ENCODE results near the gene XYLT2.

XYLT2 gene

GRCh38 chr17:50347117-50347893 lies 1.4 kb downstream of the XYLT2 start:
- WGBS = 38% methylated on average over 16 of the region's 17 CpGs

DNA sequence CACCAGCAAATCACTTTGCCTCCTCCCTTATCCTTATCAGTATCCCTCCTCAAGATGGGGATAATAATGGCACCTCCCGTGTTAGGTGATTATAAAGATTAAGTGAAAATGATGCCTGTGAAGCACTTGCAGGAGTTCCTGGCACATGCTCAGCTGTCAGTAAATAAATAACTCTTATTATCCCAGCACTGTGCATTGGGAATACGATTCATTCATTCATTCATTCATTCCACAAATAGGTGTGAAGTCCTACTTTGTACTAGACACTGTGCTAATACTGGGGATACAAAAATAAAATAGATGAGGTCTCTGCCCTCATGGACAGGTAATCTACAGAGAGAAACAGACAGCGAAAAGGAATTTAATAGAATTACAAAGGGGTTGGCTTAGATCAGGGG lies 2.0 kb downstream of the XYLT2 start:
- no peaks in the 10 kb centered on the region for H3K9me3 ChIP-seq (ENCODE audit: control insufficient read depth, low read length)
- H2BK12ac ChIP-seq (ENCODE audit: low read length in 2 of 2) = no peak overlapping the region
- H3K4ac ChIP-seq (ENCODE audit: low read depth in 1 of 2, low read length in 2 of 2) = no peak overlapping the region
- no peaks in the 10 kb centered on the region for H3K27me3 ChIP-seq (ENCODE audit: control insufficient read depth in 1 of 2, insufficient read depth in 1 of 2, low read length in 2 of 2)
- 98% methylated on average over 1 of the region's 3 CpGs for WGBS
- peak overlapping the region in 1 of 2 experiments; percentile 44 for H3K18ac ChIP-seq (ENCODE audit: low read depth in 1 of 2, low read length in 2 of 2)
- no peak overlapping the region for H4K8ac ChIP-seq (ENCODE audit: low read length)
- no peak overlapping the region for H3K4me2 ChIP-seq (ENCODE audit: low read length, poor library complexity, severe bottlenecking)
- H3K14ac ChIP-seq (ENCODE audit: low read length in 2 of 2) = no peak overlapping the region
- peaks cover 9 to 14% of the 10 kb centered on the region in 2 experiments for H3K36me3 ChIP-seq (ENCODE audit: control insufficient read depth in 1 of 2, insufficient read depth in 2 of 2, low read depth in 1 of 2, low read length in 2 of 2)
- H2BK120ac ChIP-seq (ENCODE audit: low read depth, low read length) = no peak overlapping the region
- peaks cover 31% of the 10 kb centered on the region for H3K4me1 ChIP-seq (ENCODE audit: control insufficient read depth, insufficient read depth, low read depth, low read length)
- no peak overlapping the region for H4K91ac ChIP-seq (ENCODE audit: low read length)
- H2BK15ac ChIP-seq (ENCODE audit: low read depth, poor library complexity, severe bottlenecking) = no peak overlapping the region
- peak overlapping the region; percentile 92 for H3K9ac ChIP-seq (ENCODE audit: low read length)
- no peak overlapping the region for H3K27ac ChIP-seq (ENCODE audit: low read length, poor library complexity, severe bottlenecking)
- H2AK5ac ChIP-seq (ENCODE audit: low read length, severe bottlenecking) = no peak overlapping the region
- H2AFZ ChIP-seq (ENCODE audit: low read depth, low read length) = no peak overlapping the region
- H3K4me3 ChIP-seq (ENCODE audit: insufficient read depth in 1 of 2, low read depth in 1 of 2, low read length in 2 of 2) = peak overlapping the region in 1 of 2 experiments; percentile 99
- no peak overlapping the region for H2BK5ac ChIP-seq (ENCODE audit: low read depth, low read length, poor library complexity, severe bottlenecking)
- no peak overlapping the region for H3K23ac ChIP-seq (ENCODE audit: low read length in 2 of 2)
- no peak for DNase-seq
- H3K79me1 ChIP-seq (replicated peaks; ENCODE audit: low read length, poor library complexity, severe bottlenecking) = peaks cover 39% of the 10 kb centered on the region

More at GRCh38 chr17:50347117-50347893, 1.4 kb downstream of the XYLT2 start:
- DNase-seq = no peak
- Histone ChIP-seq H4K91ac (ENCODE audit: low read length) (peak overlapping the region; percentile 65), H3K4me1 (ENCODE audit: control insufficient read depth, insufficient read depth, low read depth, low read length) (peaks cover 31% of the 10 kb centered on the region), H3K27me3 (ENCODE audit: control insufficient read depth in 1 of 2, insufficient read depth in 1 of 2, low read length in 2 of 2) (no peaks in the 10 kb centered on the region), H3K9ac (ENCODE audit: low read length) (peak overlapping the region; percentile 92), H3K4ac (ENCODE audit: low read depth in 1 of 2, low read length in 2 of 2) (peak overlapping the region; percentile 55 to 94), H3K4me2 (ENCODE audit: low read length, poor library complexity, severe bottlenecking) (peak overlapping the region; percentile 74), H3K23ac (ENCODE audit: low read length in 2 of 2) (peak overlapping the region in 1 of 2 experiments; percentile 87), H4K8ac (ENCODE audit: low read length) (no peak overlapping the region), H3K36me3 (ENCODE audit: control insufficient read depth in 1 of 2, insufficient read depth in 2 of 2, low read depth in 1 of 2, low read length in 2 of 2) (peaks cover 4 to 8% of the 10 kb centered on the region in 2 experiments), H2BK5ac (ENCODE audit: low read depth, low read length, poor library complexity, severe bottlenecking) (no peak overlapping the region), H3K4me3 (ENCODE audit: insufficient read depth in 1 of 2, low read depth in 1 of 2, low read length in 2 of 2) (peak overlapping the region; percentile 99), H3K18ac (ENCODE audit: low read depth in 1 of 2, low read length in 2 of 2) (peak overlapping the region; percentile 44 to 55), H3K14ac (ENCODE audit: low read length in 2 of 2) (peak overlapping the region in 1 of 2 experiments; percentile 94), H2AK5ac (ENCODE audit: low read length, severe bottlenecking) (peak overlapping the region; percentile 13), H2BK15ac (ENCODE audit: low read depth, poor library complexity, severe bottlenecking) (no peak overlapping the region), H3K79me1 (replicated peaks; ENCODE audit: low read length, poor library complexity, severe bottlenecking) (peaks cover 33% of the 10 kb centered on the region), H2AFZ (ENCODE audit: low read depth, low read length) (no peak overlapping the region), H2BK120ac (ENCODE audit: low read depth, low read length) (no peak overlapping the region), H2BK12ac (ENCODE audit: low read length in 2 of 2) (peak overlapping the region in 1 of 2 experiments; percentile 67), H3K9me3 (ENCODE audit: control insufficient read depth, low read length) (no peaks in the 10 kb centered on the region), H3K27ac (ENCODE audit: low read length, poor library complexity, severe bottlenecking) (no peak overlapping the region)

GRCh38 chr17:50348522-50349242 lies 2.8 kb downstream of the XYLT2 start:
- peaks cover 17 to 22% of the 10 kb centered on the region in 2 experiments for H3K36me3 ChIP-seq (ENCODE audit: control insufficient read depth in 1 of 2, insufficient read depth in 2 of 2, low read depth in 1 of 2, low read length in 2 of 2)
- WGBS = 78% methylated on average over 3 of the region's 7 CpGs
- peak overlapping the region; percentile 38 for H4K8ac ChIP-seq (ENCODE audit: low read length)
- H3K9ac ChIP-seq (ENCODE audit: low read length) = peak overlapping the region; percentile 17
- H3K18ac ChIP-seq (ENCODE audit: low read depth in 1 of 2, low read length in 2 of 2) = peak overlapping the region in 1 of 2 experiments; percentile 49
- H3K14ac ChIP-seq (ENCODE audit: low read length in 2 of 2) = peak overlapping the region in 1 of 2 experiments; percentile 9
- no peak overlapping the region for H3K27ac ChIP-seq (ENCODE audit: low read length, poor library complexity, severe bottlenecking)
- no peak overlapping the region for H3K4me2 ChIP-seq (ENCODE audit: low read length, poor library complexity, severe bottlenecking)
- no peak overlapping the region for H2BK12ac ChIP-seq (ENCODE audit: low read length in 2 of 2)
- peaks cover 31% of the 10 kb centered on the region for H3K4me1 ChIP-seq (ENCODE audit: control insufficient read depth, insufficient read depth, low read depth, low read length)
- H3K4ac ChIP-seq (ENCODE audit: low read depth in 1 of 2, low read length in 2 of 2) = no peak overlapping the region
- no peak overlapping the region for H2AFZ ChIP-seq (ENCODE audit: low read depth, low read length)
- no peak overlapping the region for H2BK15ac ChIP-seq (ENCODE audit: low read depth, poor library complexity, severe bottlenecking)
- H3K23ac ChIP-seq (ENCODE audit: low read length in 2 of 2) = no peak overlapping the region
- H3K4me3 ChIP-seq (ENCODE audit: insufficient read depth in 1 of 2, low read depth in 1 of 2, low read length in 2 of 2) = peak overlapping the region in 1 of 2 experiments; percentile 99
- H3K27me3 ChIP-seq (ENCODE audit: control insufficient read depth in 1 of 2, insufficient read depth in 1 of 2, low read length in 2 of 2) = no peaks in the 10 kb centered on the region
- H2AK5ac ChIP-seq (ENCODE audit: low read length, severe bottlenecking) = no peak overlapping the region
- no peaks in the 10 kb centered on the region for H3K9me3 ChIP-seq (ENCODE audit: control insufficient read depth, low read length)
- no peak overlapping the region for H2BK5ac ChIP-seq (ENCODE audit: low read depth, low read length, poor library complexity, severe bottlenecking)
- H4K91ac ChIP-seq (ENCODE audit: low read length) = peak overlapping the region; percentile 40
- H3K79me1 ChIP-seq (replicated peaks; ENCODE audit: low read length, poor library complexity, severe bottlenecking) = peaks cover 44% of the 10 kb centered on the region
- DNase-seq = peak; percentile 35
- H2BK120ac ChIP-seq (ENCODE audit: low read depth, low read length) = no peak overlapping the region

DNA sequence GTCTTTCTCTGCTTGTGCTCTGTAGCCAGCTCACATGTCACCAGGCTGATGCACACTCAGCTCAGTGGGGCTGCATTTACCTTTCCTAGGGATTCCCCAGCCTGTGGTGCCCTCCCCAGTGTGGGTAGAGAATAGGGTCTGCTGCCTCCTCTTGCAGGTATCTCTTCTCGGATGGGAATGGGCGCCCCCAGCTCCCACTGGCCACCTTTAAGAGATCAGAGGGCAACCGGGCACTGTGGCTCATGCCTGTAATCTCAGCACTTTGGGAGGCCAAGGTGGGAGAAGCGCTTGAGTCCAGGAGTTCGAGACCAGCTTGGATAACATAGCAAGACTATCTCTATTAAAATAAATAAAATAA lies 3.3 kb downstream of the XYLT2 start:
- Histone ChIP-seq H2BK12ac (ENCODE audit: low read length in 2 of 2) (no peak overlapping the region), H2BK15ac (ENCODE audit: low read depth, poor library complexity, severe bottlenecking) (no peak overlapping the region), H3K9ac (ENCODE audit: low read length) (peak overlapping the region; percentile 17), H3K79me1 (replicated peaks; ENCODE audit: low read length, poor library complexity, severe bottlenecking) (peaks cover 47% of the 10 kb centered on the region), H4K91ac (ENCODE audit: low read length) (peak overlapping the region; percentile 5), H2BK5ac (ENCODE audit: low read depth, low read length, poor library complexity, severe bottlenecking) (no peak overlapping the region), H2AK5ac (ENCODE audit: low read length, severe bottlenecking) (no peak overlapping the region), H3K27me3 (ENCODE audit: control insufficient read depth in 1 of 2, insufficient read depth in 1 of 2, low read length in 2 of 2) (no peaks in the 10 kb centered on the region), H4K8ac (ENCODE audit: low read length) (no peak overlapping the region), H3K9me3 (ENCODE audit: control insufficient read depth, low read length) (no peaks in the 10 kb centered on the region), H2AFZ (ENCODE audit: low read depth, low read length) (no peak overlapping the region), H3K4me1 (ENCODE audit: control insufficient read depth, insufficient read depth, low read depth, low read length) (peaks cover 33% of the 10 kb centered on the region), H3K4me3 (ENCODE audit: insufficient read depth in 1 of 2, low read depth in 1 of 2, low read length in 2 of 2) (no peak overlapping the region), H2BK120ac (ENCODE audit: low read depth, low read length) (no peak overlapping the region), H3K14ac (ENCODE audit: low read length in 2 of 2) (no peak overlapping the region), H3K4ac (ENCODE audit: low read depth in 1 of 2, low read length in 2 of 2) (no peak overlapping the region), H3K4me2 (ENCODE audit: low read length, poor library complexity, severe bottlenecking) (no peak overlapping the region), H3K18ac (ENCODE audit: low read depth in 1 of 2, low read length in 2 of 2) (no peak overlapping the region), H3K23ac (ENCODE audit: low read length in 2 of 2) (no peak overlapping the region), H3K36me3 (ENCODE audit: control insufficient read depth in 1 of 2, insufficient read depth in 2 of 2, low read depth in 1 of 2, low read length in 2 of 2) (peaks cover 22 to 27% of the 10 kb centered on the region in 2 experiments), H3K27ac (ENCODE audit: low read length, poor library complexity, severe bottlenecking) (no peak overlapping the region)
- no peak for DNase-seq
- 100% methylated on average over 3 of the region's 5 CpGs for WGBS

All from mesenchymal stem cell (in vitro differentiated cells and primary cell).